ENCODE data around the gene OR2A14. TPM values are rescaled to one million over a fixed set of nuclear protein-coding genes. Genes with fewer than 3 reads are reported as not detected.
"Not testable (repeated sequence)": the region's sequence is repeated elsewhere in the genome, so short reads cannot be mapped to it uniquely, and the experiment has no call there.

OR2A14 gene
- total and polyA plus RNA-seq, 5 donors: not detected

DNA sequence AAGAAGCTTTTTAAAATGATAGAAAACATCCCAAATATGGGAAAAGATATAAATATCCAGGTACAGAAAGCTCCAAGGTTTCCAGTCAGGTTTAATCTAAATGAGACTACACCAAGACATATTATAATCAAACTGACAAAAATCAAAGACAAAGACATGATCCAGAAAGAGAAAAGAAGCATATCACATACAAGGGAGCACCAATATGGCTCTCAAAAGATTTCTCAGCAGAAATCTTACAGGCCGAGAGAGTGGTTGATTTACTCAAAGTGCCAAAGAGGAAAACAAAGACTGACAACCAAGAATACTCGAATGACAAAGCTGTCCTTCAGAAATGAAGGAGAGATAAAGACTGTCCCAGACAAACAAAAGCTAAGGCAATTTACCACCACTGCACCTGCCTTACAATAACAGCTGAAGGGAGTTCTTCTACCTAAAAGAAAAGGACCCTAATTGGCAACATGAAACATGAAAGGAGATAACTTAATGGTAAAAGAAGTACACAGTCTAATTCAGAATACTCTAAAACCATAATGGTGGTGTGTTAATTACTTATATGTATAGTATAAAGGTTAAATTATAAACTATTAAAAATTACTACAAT lies 25.4 kb downstream of the OR2A14 start:
- intact Hi-C loops (cut with DNase I): no loop called here
- no peak overlapping the region for H3K27ac ChIP-seq (ENCODE audit: low read length)
- H3K4me1 ChIP-seq (ENCODE audit: control insufficient read depth, insufficient read depth, low read length): no peaks in the 10 kb centered on the region
- H3K4me3 ChIP-seq (ENCODE audit: low read length): no peak overlapping the region
- 80% methylated on average over 2 of the region's 2 CpGs for WGBS
- DNase-seq (no peak), ATAC-seq (no peak)
- no peaks in the 10 kb centered on the region for H3K27me3 ChIP-seq (ENCODE audit: control insufficient read depth, insufficient read depth)
- H3K9me3 ChIP-seq (ENCODE audit: control insufficient read depth, low read length): peaks cover 2% of the 10 kb centered on the region

DNA sequence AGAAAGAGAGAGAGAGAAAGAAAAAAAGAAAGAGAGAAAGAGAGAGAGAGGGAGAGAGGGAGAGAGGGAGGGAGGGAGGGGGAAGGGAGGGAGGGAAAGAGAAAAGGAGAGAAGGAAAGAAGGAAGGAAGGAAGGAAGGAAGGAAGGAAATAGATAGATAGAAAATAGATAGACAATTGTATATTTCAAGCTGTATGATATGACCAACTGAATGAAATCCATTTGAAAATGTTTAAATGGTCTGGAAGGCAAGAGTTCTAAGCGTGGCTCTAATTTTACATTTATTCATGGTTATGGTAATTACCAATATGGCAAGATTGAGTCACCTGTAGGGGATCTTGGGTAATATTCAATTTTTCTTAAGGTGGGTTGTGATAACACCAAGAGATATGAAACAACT lies 35.9 kb downstream of the OR2A14 start:
- WGBS: 83% methylated on average over 1 of the region's 1 CpG
- Histone ChIP-seq H3K27me3 (ENCODE audit: control insufficient read depth, insufficient read depth) (no peaks in the 10 kb centered on the region), H3K9me3 (ENCODE audit: control insufficient read depth, low read length) (no peaks in the 10 kb centered on the region), H3K27ac (ENCODE audit: low read length) (no peak overlapping the region), H3K4me1 (ENCODE audit: control insufficient read depth, insufficient read depth, low read length) (no peaks in the 10 kb centered on the region), H3K4me3 (ENCODE audit: low read length) (no peak overlapping the region)
- no peak for ATAC-seq
- intact Hi-C loops (cut with DNase I): no loop called here
- DNase-seq: no peak

DNA sequence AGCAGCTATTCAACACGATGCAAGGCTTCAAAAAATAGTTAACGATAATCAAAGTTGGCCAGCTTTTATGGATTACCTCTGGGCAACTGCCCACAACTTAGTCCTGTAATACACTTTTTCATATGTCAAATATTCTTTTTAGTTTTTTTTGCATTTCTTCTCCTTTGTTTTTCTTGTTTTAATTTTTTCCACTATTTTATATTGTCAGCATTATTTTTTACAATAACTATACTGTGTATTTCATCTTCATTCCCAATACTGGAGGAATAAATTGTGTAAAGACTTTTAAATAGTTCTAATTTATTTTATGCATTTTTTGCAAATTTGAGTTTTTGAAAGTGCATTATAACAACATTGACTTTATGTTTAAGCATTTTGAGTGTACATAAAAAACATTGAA lies 41.8 kb downstream of the OR2A14 start:
- no peaks in the 10 kb centered on the region for H3K4me1 ChIP-seq (ENCODE audit: control insufficient read depth, insufficient read depth, low read length)
- intact Hi-C loops (cut with DNase I): no loop called here
- H3K9me3 ChIP-seq (ENCODE audit: control insufficient read depth, low read length): no peaks in the 10 kb centered on the region
- DNase-seq (no peak), ATAC-seq (no peak)
- H3K4me3 ChIP-seq (ENCODE audit: low read length): no peak overlapping the region
- no peaks in the 10 kb centered on the region for H3K27me3 ChIP-seq (ENCODE audit: control insufficient read depth, insufficient read depth)
- 70% methylated on average over 2 of the region's 2 CpGs for WGBS
- H3K27ac ChIP-seq (ENCODE audit: low read length): no peak overlapping the region

DNA sequence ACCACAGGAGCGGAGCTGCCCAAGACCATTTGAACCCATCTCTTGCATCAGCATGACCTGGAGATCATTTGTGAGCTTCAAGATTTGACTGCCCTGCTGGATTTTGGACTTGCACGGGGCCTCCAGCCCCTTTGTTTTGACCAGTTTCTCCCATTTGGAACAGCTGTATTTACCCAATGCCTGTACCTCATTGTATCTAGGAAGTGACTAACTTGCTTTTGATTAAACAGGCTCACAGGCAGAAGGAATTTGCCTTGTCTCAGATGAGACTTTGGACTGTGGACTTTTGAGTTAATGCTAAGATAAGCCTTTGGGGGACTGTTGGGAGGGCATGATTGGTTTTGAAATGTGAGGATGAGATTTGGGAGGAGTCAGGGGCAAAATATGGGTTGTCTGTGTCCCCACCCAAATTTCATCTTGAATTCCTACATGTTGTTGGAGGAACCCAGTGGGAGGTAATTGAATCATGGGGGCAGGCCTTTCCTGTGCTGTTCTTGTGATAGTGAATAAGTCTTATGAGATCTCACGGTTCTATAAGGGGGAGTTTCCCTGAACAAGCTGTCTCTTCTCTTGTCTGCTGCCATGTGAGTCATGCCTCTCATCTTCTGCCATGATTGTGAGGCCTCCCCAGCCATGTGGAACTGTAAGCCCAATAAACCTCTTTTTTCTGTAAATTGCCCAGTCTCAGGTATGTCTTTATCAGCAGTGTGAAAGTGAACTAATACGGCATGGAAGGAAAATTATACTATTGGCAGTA lies 48.8 kb downstream of the OR2A14 start:
- not testable (repeated sequence) for H3K4me1 ChIP-seq (ENCODE audit: control insufficient read depth, insufficient read depth, low read length); DNase-seq; H3K4me3 ChIP-seq (ENCODE audit: low read length); H3K27me3 ChIP-seq (ENCODE audit: control insufficient read depth, insufficient read depth); H3K27ac ChIP-seq (ENCODE audit: low read length); H3K9me3 ChIP-seq (ENCODE audit: control insufficient read depth, low read length); ATAC-seq
- intact Hi-C loops (cut with DNase I): loop anchor here in 1 of 4 donors (10.0 kb wide), 1 partner anchor 223 kb away; no protein-coding TSS in a partner anchor
- 72% methylated on average over 4 of the region's 4 CpGs for WGBS

DNA sequence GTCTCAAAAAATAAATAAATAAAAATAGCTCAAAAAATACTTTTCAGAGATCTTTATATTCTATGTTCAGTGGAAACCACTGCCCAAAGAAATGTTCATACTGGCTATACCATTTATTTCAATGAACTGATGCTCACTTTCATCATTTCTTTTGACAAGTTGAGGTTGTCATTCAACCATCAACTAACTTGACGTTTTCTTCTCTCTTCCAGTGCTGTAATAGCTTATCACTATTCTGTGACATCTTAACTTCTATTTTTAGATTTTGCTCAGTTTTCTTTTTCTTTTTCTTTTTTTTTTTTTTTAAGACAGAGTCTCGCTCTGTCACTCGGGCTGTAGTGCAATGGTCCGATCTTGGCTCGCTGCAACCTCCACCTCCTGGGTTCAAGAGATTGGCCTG lies 51.6 kb downstream of the OR2A14 start:
- intact Hi-C loops (cut with DNase I): loop anchor here in 1 of 4 donors (10.0 kb wide), 1 partner anchor 220 kb away; no protein-coding TSS in a partner anchor
- DNase-seq (no peak), ATAC-seq (no peak)

DNA sequence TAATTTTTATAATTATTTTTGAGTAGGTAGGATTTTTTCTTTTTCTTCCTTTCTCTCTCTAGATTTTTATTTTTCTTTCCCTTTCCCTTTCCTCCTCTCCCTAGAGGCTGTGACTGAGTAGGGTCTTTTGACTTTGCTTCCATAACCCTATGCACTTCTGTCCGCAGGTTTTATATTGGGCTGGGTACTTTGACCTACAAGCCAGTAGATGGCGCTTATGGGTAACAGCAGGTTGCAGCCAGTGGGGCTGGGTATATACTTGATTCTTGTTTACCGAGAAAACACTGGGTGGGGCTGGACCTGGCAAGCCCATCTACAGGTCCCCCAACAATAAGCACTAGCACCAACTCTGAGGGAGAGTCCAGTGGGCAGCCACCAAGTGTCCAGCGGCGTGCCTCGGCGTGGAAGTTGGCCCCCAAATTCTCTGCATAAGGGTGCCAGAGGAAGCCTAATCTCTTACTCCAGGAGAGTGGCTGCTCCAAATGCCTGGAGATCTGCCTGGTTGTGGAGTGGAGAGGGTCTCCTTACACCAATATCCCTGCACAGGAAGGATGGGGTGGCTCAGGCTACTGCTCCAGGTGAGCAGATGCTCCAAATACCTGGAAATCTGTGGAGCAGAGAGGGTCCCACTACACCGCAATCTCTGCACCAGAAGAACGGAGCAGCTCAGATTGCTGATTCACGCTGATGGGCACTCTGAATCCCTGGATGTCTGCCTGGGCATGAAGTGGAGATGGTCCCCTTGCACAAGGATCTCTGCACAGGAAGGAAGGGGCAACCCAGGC lies 55.6 kb downstream of the OR2A14 start:
- peak; percentile 75 to 77 for ATAC-seq
- not testable (repeated sequence) for H3K9me3 ChIP-seq (ENCODE audit: control insufficient read depth, low read length); H3K27ac ChIP-seq (ENCODE audit: low read length); H3K27me3 ChIP-seq (ENCODE audit: control insufficient read depth, insufficient read depth); H3K4me1 ChIP-seq (ENCODE audit: control insufficient read depth, insufficient read depth, low read length); H3K4me3 ChIP-seq (ENCODE audit: low read length); DNase-seq
- WGBS: 41% methylated on average over 10 of the region's 10 CpGs
- intact Hi-C loops (cut with DNase I): loop anchor here in 1 of 4 donors (10.0 kb wide), 1 partner anchor 216 kb away; no protein-coding TSS in a partner anchor

More for the DNA sequence above, 51.6 kb downstream of the OR2A14 start:
- 83% methylated on average over 5 of the region's 5 CpGs for WGBS
- Histone ChIP-seq H3K27me3 (ENCODE audit: control insufficient read depth, insufficient read depth) (no peaks in the 10 kb centered on the region), H3K27ac (ENCODE audit: low read length) (no peak overlapping the region), H3K4me1 (ENCODE audit: control insufficient read depth, insufficient read depth, low read length) (no peaks in the 10 kb centered on the region), H3K4me3 (ENCODE audit: low read length) (no peak overlapping the region), H3K9me3 (ENCODE audit: control insufficient read depth, low read length) (peaks cover 1% of the 10 kb centered on the region)

DNA sequence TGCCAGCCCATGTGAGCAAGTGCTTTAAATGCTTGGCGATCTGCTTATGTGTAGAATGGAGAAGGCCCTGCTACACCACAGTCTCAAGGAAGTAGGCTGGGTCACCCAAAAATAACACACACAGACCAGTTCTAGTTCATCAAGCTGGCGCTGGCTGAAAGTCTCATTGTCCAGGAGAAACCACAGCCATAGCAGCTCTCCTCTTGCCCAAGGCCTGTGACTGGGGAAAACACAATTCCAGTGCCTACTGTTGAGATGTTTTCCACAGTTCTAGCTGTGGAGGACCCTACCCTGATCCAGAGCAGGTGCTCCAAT lies 56.1 kb downstream of the OR2A14 start:
- H3K4me3 ChIP-seq (ENCODE audit: low read length); H3K9me3 ChIP-seq (ENCODE audit: control insufficient read depth, low read length); H3K27me3 ChIP-seq (ENCODE audit: control insufficient read depth, insufficient read depth); H3K4me1 ChIP-seq (ENCODE audit: control insufficient read depth, insufficient read depth, low read length); ATAC-seq; H3K27ac ChIP-seq (ENCODE audit: low read length); DNase-seq: not testable (repeated sequence)
- WGBS: 84% methylated on average over 1 of the region's 2 CpGs
- intact Hi-C loops (cut with DNase I): loop anchor here in 1 of 4 donors (10.0 kb wide), 1 partner anchor 216 kb away; no protein-coding TSS in a partner anchor

Other genes with a start within 250 kb of the OR2A14 start
- gene TCAF1, start 221.0 kb upstream of the OR2A14 start, total RNA-seq: 10 to 100 TPM; 22.1 to 33.7 (median 25.2) TPM
- gene TCAF1, start 221.0 kb upstream of the OR2A14 start, polyA plus RNA-seq: 12.7 TPM
- gene OR2F2, start 187.9 kb upstream of the OR2A14 start, total RNA-seq: not detected
- gene OR2F2, start 187.9 kb upstream of the OR2A14 start, polyA plus RNA-seq: not detected
- gene OR2F1, start 168.3 kb upstream of the OR2A14 start, total RNA-seq: not detected
- gene OR2F1, start 168.3 kb upstream of the OR2A14 start, polyA plus RNA-seq: not detected
- gene OR6B1, start 122.9 kb upstream of the OR2A14 start, total RNA-seq: not detected
- not detected for gene OR6B1, start 122.9 kb upstream of the OR2A14 start, polyA plus RNA-seq
- not detected for gene OR2A5, start 74.2 kb upstream of the OR2A14 start, total RNA-seq
- not detected for gene OR2A5, start 74.2 kb upstream of the OR2A14 start, polyA plus RNA-seq
- gene OR2A25, start 53.4 kb upstream of the OR2A14 start, total RNA-seq: not detected
- gene OR2A25, start 53.4 kb upstream of the OR2A14 start, polyA plus RNA-seq: not detected
- not detected for gene OR2A12, start 36.9 kb upstream of the OR2A14 start, total RNA-seq
- gene OR2A12, start 36.9 kb upstream of the OR2A14 start, polyA plus RNA-seq: not detected
- gene OR2A2, start 13.6 kb upstream of the OR2A14 start, total RNA-seq: not detected
- gene OR2A2, start 13.6 kb upstream of the OR2A14 start, polyA plus RNA-seq: not detected
- under 1 TPM in 3 of 4 donors, not detected in 1; 0.14 to 0.28 (median 0.24) TPM for gene CTAGE4, start 60.3 kb downstream of the OR2A14 start, total RNA-seq
- 0.41 TPM for gene CTAGE4, start 60.3 kb downstream of the OR2A14 start, polyA plus RNA-seq
- gene ARHGEF35, start 72.7 kb downstream of the OR2A14 start, total RNA-seq: 1 to 10 TPM in 3 of 4 donors, under 1 TPM in 1; 0.29 to 4.1 (median 2.6) TPM
- 2.9 TPM for gene ARHGEF35, start 72.7 kb downstream of the OR2A14 start, polyA plus RNA-seq
- not detected for gene OR2A42, start 116.4 kb downstream of the OR2A14 start, total RNA-seq
- gene OR2A42, start 116.4 kb downstream of the OR2A14 start, polyA plus RNA-seq: 0.20 TPM
- gene OR2A7, start 141.6 kb downstream of the OR2A14 start, total RNA-seq: 1 to 10 TPM in 3 of 4 donors, under 1 TPM in 1; 0.40 to 1.5 (median 1.4) TPM
- gene OR2A7, start 141.6 kb downstream of the OR2A14 start, polyA plus RNA-seq: 0.45 TPM
- under 1 TPM; 0.14 to 0.91 (median 0.38) TPM for gene CTAGE8, start 146.1 kb downstream of the OR2A14 start, total RNA-seq
- gene CTAGE8, start 146.1 kb downstream of the OR2A14 start, polyA plus RNA-seq: 0.23 TPM
- gene OR2A1, start 189.2 kb downstream of the OR2A14 start, total RNA-seq: under 1 TPM in 1 of 4 donors, not detected in 3; 0.39 TPM
- gene OR2A1, start 189.2 kb downstream of the OR2A14 start, polyA plus RNA-seq: 0.02 TPM
- 1 to 10 TPM; 3.2 to 4.4 (median 4.3) TPM for gene ARHGEF5, start 232.2 kb downstream of the OR2A14 start, total RNA-seq
- 1.9 TPM for gene ARHGEF5, start 232.2 kb downstream of the OR2A14 start, polyA plus RNA-seq

Measured in right cardiac atrium (tissue), 5 donors.